ENCODE measurements around the gene CACTIN. TPM values are rescaled to one million over a fixed set of nuclear protein-coding genes. Genes with fewer than 3 reads are reported as not detected.

CACTIN gene
- polyA plus RNA-seq, 1 of the 3 experiments (the other 2 are of a cell fraction): 36.4 TPM

DNA sequence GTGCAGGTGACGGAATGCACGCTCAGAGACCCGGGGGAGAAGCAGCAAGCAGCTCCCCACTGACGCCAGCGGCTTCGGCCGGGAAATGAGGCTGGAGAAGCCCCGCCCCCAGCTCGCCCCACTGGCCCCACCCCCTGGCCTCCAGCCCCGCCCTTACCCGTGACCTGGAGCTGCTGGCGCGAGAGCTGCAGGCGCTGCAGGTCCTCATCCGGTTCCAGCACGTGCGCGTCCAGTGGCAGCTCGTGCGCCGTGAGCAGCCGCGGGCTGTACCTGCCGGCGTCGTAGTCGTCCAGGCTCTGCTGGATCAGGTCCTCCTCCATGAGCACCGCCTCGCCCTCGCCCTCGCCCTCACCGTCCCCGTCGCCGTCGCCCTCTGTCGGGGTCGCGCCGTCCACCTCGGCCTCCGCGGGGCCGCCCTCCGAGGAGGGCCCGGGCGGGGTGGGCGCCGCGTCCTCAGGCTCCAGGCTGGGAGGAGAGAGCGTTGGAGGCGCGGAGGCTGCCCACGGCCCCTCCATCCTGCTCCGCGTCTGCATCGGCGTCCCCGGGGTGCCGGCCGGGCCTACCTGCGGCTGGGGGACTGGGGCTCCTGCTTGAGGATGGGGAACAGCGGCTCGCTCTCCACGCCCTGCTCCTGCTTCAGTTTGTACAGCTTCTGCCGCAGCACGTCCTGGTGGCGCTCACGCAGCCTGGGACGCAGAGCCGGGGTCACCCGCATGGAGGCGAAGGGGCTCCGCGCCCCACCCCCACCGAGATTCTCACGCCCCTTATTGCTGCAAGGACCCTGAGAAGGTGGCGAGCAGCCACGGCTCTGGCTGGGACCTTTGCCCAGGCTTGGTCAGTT lies 13.5 kb downstream of the CACTIN start:
- Histone ChIP-seq H3K4me3 (ENCODE audit: low read depth in 2 of 2, low read length in 1 of 2) (no peak overlapping the region), H3K36me3 (replicated peaks in 1 of 2; ENCODE audit: control insufficient read depth in 1 of 2, insufficient read depth in 2 of 2, low read length in 1 of 2) (peaks cover 0 to 29% of the 10 kb centered on the region in 2 experiments), H3K79me2 (ENCODE audit: insufficient read depth) (no peaks in the 10 kb centered on the region), H3K9ac (no peak overlapping the region), H3K4me2 (no peak overlapping the region), H3K9me3 (no peaks in the 10 kb centered on the region), H3K9me2 (no peaks in the 10 kb centered on the region), H3K27me3 (ENCODE audit: insufficient read depth) (no peaks in the 10 kb centered on the region), H2AFZ (ENCODE audit: low read depth) (no peak overlapping the region), H3K27ac (ENCODE audit: low read depth in 2 of 2, low read length in 1 of 2) (no peak overlapping the region), H3F3A (replicated peaks; ENCODE audit: insufficient read depth) (no peaks in the 10 kb centered on the region), H3K4me1 (ENCODE audit: control insufficient read depth in 1 of 2, insufficient read depth in 2 of 2, low read depth in 1 of 2, low read length in 1 of 2) (no peaks in the 10 kb centered on the region; a peak in 1 of 4 replicates), H4K20me1 (ENCODE audit: insufficient read depth) (no peaks in the 10 kb centered on the region)
- DNase-seq: peak; percentile 64
- ChIA-PET POLR2A (no interaction called here), CTCF (interaction anchor here (1.6 kb wide), 1 partner anchor 26 kb away, joined by 3 read pairs; no protein-coding TSS in a partner anchor)
- WGBS (ENCODE audit: low lambda C conversion rate): 95% methylated on average over 56 of the region's 79 CpGs
- TF ChIP-seq ELF1 (IDR thresholded peaks at IDR 0.05) (no peak), YY1 (IDR thresholded peaks at IDR 0.05; ENCODE audit: low read depth) (no peak), GABPA (IDR thresholded peaks at IDR 0.05; ENCODE audit: low read depth) (no peak), EZH2phosphoT487 (IDR thresholded peaks at IDR 0.05; ENCODE audit: borderline replicate concordance, low read depth) (no peak), RFX5 (IDR thresholded peaks at IDR 0.05; ENCODE audit: low read length) (no peak), RAD21 (IDR thresholded peaks at IDR 0.05; ENCODE audit: low read length) (no peak), CTCF (IDR thresholded peaks at IDR 0.05) (no peak), SMC3 (IDR thresholded peaks at IDR 0.05; ENCODE audit: low read depth, low read length) (no peak), RXRA (IDR thresholded peaks at IDR 0.05; ENCODE audit: borderline replicate concordance, low read depth) (no peak), MAX (IDR thresholded peaks at IDR 0.05; ENCODE audit: low read depth) (no peak), GATA2 (CRISPR knock-in tag; IDR thresholded peaks at IDR 0.05) (no peak), FOXM1 (IDR thresholded peaks at IDR 0.05; ENCODE audit: low read depth) (no peak), TCF12 (IDR thresholded peaks at IDR 0.05) (no peak), FOXJ3 (CRISPR knock-in tag; IDR thresholded peaks at IDR 0.05) (no peak), NRF1 (IDR thresholded peaks at IDR 0.05; ENCODE audit: low read depth, low read length) (no peak), EP300 (IDR thresholded peaks at IDR 0.05; ENCODE audit: borderline replicate concordance in 1 of 2, low read depth in 1 of 2, low read length in 1 of 2) (no peak), CHD2 (IDR thresholded peaks at IDR 0.05; ENCODE audit: low read length, partially characterized antibody) (no peak), NFIC (IDR thresholded peaks at IDR 0.05; ENCODE audit: borderline replicate concordance) (no peak)
- TF ChIP-seq, protein P1, sequence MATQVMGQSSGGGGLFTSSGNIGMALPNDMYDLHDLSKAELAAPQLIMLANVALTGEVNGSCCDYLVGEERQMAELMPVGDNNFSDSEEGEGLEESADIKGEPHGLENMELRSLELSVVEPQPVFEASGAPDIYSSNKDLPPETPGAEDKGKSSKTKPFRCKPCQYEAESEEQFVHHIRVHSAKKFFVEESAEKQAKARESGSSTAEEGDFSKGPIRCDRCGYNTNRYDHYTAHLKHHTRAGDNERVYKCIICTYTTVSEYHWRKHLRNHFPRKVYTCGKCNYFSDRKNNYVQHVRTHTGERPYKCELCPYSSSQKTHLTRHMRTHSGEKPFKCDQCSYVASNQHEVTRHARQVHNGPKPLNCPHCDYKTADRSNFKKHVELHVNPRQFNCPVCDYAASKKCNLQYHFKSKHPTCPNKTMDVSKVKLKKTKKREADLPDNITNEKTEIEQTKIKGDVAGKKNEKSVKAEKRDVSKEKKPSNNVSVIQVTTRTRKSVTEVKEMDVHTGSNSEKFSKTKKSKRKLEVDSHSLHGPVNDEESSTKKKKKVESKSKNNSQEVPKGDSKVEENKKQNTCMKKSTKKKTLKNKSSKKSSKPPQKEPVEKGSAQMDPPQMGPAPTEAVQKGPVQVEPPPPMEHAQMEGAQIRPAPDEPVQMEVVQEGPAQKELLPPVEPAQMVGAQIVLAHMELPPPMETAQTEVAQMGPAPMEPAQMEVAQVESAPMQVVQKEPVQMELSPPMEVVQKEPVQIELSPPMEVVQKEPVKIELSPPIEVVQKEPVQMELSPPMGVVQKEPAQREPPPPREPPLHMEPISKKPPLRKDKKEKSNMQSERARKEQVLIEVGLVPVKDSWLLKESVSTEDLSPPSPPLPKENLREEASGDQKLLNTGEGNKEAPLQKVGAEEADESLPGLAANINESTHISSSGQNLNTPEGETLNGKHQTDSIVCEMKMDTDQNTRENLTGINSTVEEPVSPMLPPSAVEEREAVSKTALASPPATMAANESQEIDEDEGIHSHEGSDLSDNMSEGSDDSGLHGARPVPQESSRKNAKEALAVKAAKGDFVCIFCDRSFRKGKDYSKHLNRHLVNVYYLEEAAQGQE (IDR thresholded peaks at IDR 0.05; ENCODE audit: low read depth, low read length): no peak
